ENCODE data around the gene RNF167. TPM values are rescaled to one million over a fixed set of nuclear protein-coding genes. Genes with fewer than 3 reads are reported as not detected.

RNF167 gene
- total RNA-seq, 1 donor from 2014 or later, result 76.5 TPM

Small RNA genes within 50 kb of the gene (microRNA-seq; reads per million reads assigned to microRNA genes)
- gene MIR6864 (not detected), gene MIR6865 (not detected)

Other genes starting within 250 kb of the RNF167 start
- 40.9 TPM for gene PELP1, start 236.1 kb upstream of the RNF167 start, total RNA-seq
- 107 TPM for gene ARRB2, start 229.6 kb upstream of the RNF167 start, total RNA-seq
- 14.3 TPM for gene MED11, start 208.8 kb upstream of the RNF167 start, total RNA-seq
- 3.3 TPM for gene ZMYND15, start 200.4 kb upstream of the RNF167 start, total RNA-seq
- gene CXCL16, start 200.3 kb upstream of the RNF167 start, total RNA-seq, result 30.3 TPM
- not detected for gene TM4SF5, start 168.4 kb upstream of the RNF167 start, total RNA-seq
- gene VMO1, start 153.9 kb upstream of the RNF167 start, total RNA-seq, result 5.4 TPM
- gene GLTPD2, start 151.3 kb upstream of the RNF167 start, total RNA-seq, result not detected
- 70.7 TPM for gene PSMB6, start 144.1 kb upstream of the RNF167 start, total RNA-seq
- gene PLD2, start 133.1 kb upstream of the RNF167 start, total RNA-seq, result 47.0 TPM
- gene MINK1, start 106.9 kb upstream of the RNF167 start, total RNA-seq, result 95.0 TPM
- gene C17orf107, start 40.7 kb upstream of the RNF167 start, total RNA-seq, result 2.4 TPM
- 2.3 TPM for gene CHRNE, start 37.2 kb upstream of the RNF167 start, total RNA-seq
- not detected for gene GP1BA, start 8.0 kb upstream of the RNF167 start, total RNA-seq
- gene SLC25A11, start 222 bp upstream of the RNF167 start, total RNA-seq, result 28.3 TPM
- 234 TPM for gene PFN1, start 8.3 kb downstream of the RNF167 start, total RNA-seq
- gene ENO3, start 10.9 kb downstream of the RNF167 start, total RNA-seq, result 5.1 TPM
- gene SPAG7, start 27.5 kb downstream of the RNF167 start, total RNA-seq, result 50.8 TPM
- 62.9 TPM for gene CAMTA2, start 47.4 kb downstream of the RNF167 start, total RNA-seq
- 1.6 TPM for gene INCA1, start 57.3 kb downstream of the RNF167 start, total RNA-seq
- 143 TPM for gene KIF1C, start 57.7 kb downstream of the RNF167 start, total RNA-seq
- gene SLC52A1, start 95.2 kb downstream of the RNF167 start, total RNA-seq, result not detected
- gene ZFP3, start 138.2 kb downstream of the RNF167 start, total RNA-seq, result 6.6 TPM
- 10.0 TPM for gene ZNF232, start 171.6 kb downstream of the RNF167 start, total RNA-seq
- 0.31 TPM for gene USP6, start 175.8 kb downstream of the RNF167 start, total RNA-seq